Measurements from ENCODE around the gene MARS1. TPM values are rescaled to one million over a fixed set of nuclear protein-coding genes. Genes with fewer than 3 reads are reported as not detected.

MARS1 gene
- total RNA-seq, 1 donor from 2014 or later, result 131 TPM

MicroRNA genes within 50 kb of the gene (microRNA counts, 767-probe panel; counts per million panel counts)
- not detected for microRNA hsa-miR-616-3p

Small RNA genes within 50 kb of the gene (microRNA-seq; reads per million reads assigned to microRNA genes)
- 1.3 reads per million for gene MIR616
- not detected for gene MIR6758

Other genes starting within 250 kb of the MARS1 start
- 594 and 728 TPM in 2 replicates for gene STAC3, start 236.9 kb upstream of the MARS1 start, total RNA-seq
- 20.3 and 24.6 TPM in 2 replicates for gene R3HDM2, start 57.0 kb upstream of the MARS1 start, total RNA-seq
- gene INHBC, start 53.3 kb upstream of the MARS1 start, total RNA-seq, result not detected in 2 replicates
- gene INHBE, start 32.8 kb upstream of the MARS1 start, total RNA-seq, result 12.2 and 15.7 TPM in 2 replicates
- 0.56 and 0.78 TPM in 2 replicates for gene GLI1, start 28.3 kb upstream of the MARS1 start, total RNA-seq
- 9.8 and 14.7 TPM in 2 replicates for gene ARHGAP9, start 8.2 kb upstream of the MARS1 start, total RNA-seq
- 30.0 and 37.1 TPM in 2 replicates for gene DDIT3, start 32.4 kb downstream of the MARS1 start, total RNA-seq
- 6.3 and 8.2 TPM in 2 replicates for gene MBD6, start 34.8 kb downstream of the MARS1 start, total RNA-seq
- 170 and 179 TPM in 2 replicates for gene DCTN2, start 59.1 kb downstream of the MARS1 start, total RNA-seq
- not detected in 2 replicates for gene KIF5A, start 62.0 kb downstream of the MARS1 start, total RNA-seq
- 15.4 and 20.2 TPM in 2 replicates for gene PIP4K2C, start 103.1 kb downstream of the MARS1 start, total RNA-seq
- 22.1 and 22.5 TPM in 2 replicates for gene DTX3, start 116.8 kb downstream of the MARS1 start, total RNA-seq
- gene ARHGEF25, start 123.4 kb downstream of the MARS1 start, total RNA-seq, result 8.6 and 12.4 TPM in 2 replicates
- 2.5 and 3.4 TPM in 2 replicates for gene B4GALNT1, start 145.1 kb downstream of the MARS1 start, total RNA-seq
- 288 and 306 TPM in 2 replicates for gene OS9, start 206.1 kb downstream of the MARS1 start, total RNA-seq